Sigmoid colon (tissue), 7 donors: ENCODE measurements around the gene GTF3C5. TPM values are rescaled to one million over a fixed set of nuclear protein-coding genes. Genes with fewer than 3 reads are reported as not detected.

Experiments
- DNase-seq: peaks from one replicate; pipeline ENCODE4 v3.0.0-alpha.2; 2019
- H3K27ac ChIP-seq, 4 donors: fragments of 200-600 bp; sonication (generic); one replicate each; pipeline ENCODE4 v1.5.1; 2016 to 2019; ENCODE audit warnings: mild to moderate bottlenecking in 1 of 4
- H3K27me3 ChIP-seq, 3 donors: fragments of 200-600 bp; sonication (generic); one replicate each; pipeline ENCODE4 v1.5.1; 2019; ENCODE audit warnings: mild to moderate bottlenecking in 1 of 3
- H3K36me3 ChIP-seq, 4 donors: fragments of 200-600 bp; sonication (generic); one replicate each; pipeline ENCODE4 v1.5.1; 2016 to 2019
- H3K4me1 ChIP-seq, 4 donors: fragments of 200-600 bp; sonication (generic); one replicate each; pipeline ENCODE4 v1.5.1; 2017 to 2019
- H3K4me3 ChIP-seq, 4 donors: fragments of 200-600 bp; sonication (generic); one replicate each; pipeline ENCODE4 v1.5.1; 2017 to 2019; ENCODE audit warnings: mild to moderate bottlenecking in 2 of 4, moderate library complexity in 1 of 4
- H3K9me3 ChIP-seq, 4 donors: fragments of 200-600 bp in 3 of 4; sonication (generic) in 3 of 4; one replicate each; pipeline versions ENCODE4 v1.5.1 to v1.6.1; 2013 to 2019
- EP300 ChIP-seq, 4 donors: sonication (generic); formaldehyde crosslinking; IDR thresholded peaks; one replicate each; pipeline ENCODE4 v1.6.1; 2017; ENCODE audit warnings: antibody characterized with exemption in 4 of 4
- POLR2A ChIP-seq, 2 donors: fragments of 450-650 bp; IDR thresholded peaks; one replicate each; pipeline ENCODE4 v1.6.1; 2016; ENCODE audit warnings: antibody characterized with exemption in 2 of 2, mild to moderate bottlenecking in 2 of 2, moderate library complexity in 2 of 2
- POLR2AphosphoS5 ChIP-seq, 4 donors: sonication (generic); formaldehyde crosslinking; IDR thresholded peaks; one replicate each; pipeline ENCODE4 v1.6.1; 2017; ENCODE audit warnings: antibody characterized with exemption in 4 of 4
- WGBS, 2 donors: extraction: QIAGEN DNeasy Blood & Tissue Kit; methylation state at CpG; one replicate each; pipeline ENCODE4 v1.1.7; 2013; 5-methylcytosine and 5-hydroxymethylcytosine counted together
- intact Hi-C: fragments of 100-400 bp; cut with DNase I; formaldehyde crosslinking; loops from one replicate; pipeline ENCODE4 v1.15.1; 2023
- polyA plus RNA-seq, 3 donors: library from polyadenylated mRNA; stranded (reverse); fragments of 200-250 nt; gene quantifications; one replicate each; pipeline ENCODE4 v1.2.3, GENCODE V29; 2013
- total RNA-seq, 4 donors: library from RNA; depleted of rRNA; stranded (reverse); fragments of >200 nt; gene quantifications; one replicate each; pipeline ENCODE4 v1.1.0, GENCODE V29; 2016
- TF ChIP-seq, protein P1 (sequence below), 4 experiments: fragments of 450-650 bp in 3 of 4; fragments of 200-600 bp in 1 of 4; IDR thresholded peaks; one replicate each; pipeline ENCODE4 v1.5.1; 2016 to 2019; ENCODE audit warnings: antibody characterized with exemption in 4 of 4, mild to moderate bottlenecking in 3 of 4, moderate library complexity in 2 of 4
- donor health status: healthy with polysubstance abuse.
- donor health status: Bipolar disorder and iron deficiency.
- donor health status: healthy.

Gene GTF3C5
- total and polyA plus RNA-seq, 7 donors: 25.8 to 52.7 (median 47.1) TPM

DNA sequence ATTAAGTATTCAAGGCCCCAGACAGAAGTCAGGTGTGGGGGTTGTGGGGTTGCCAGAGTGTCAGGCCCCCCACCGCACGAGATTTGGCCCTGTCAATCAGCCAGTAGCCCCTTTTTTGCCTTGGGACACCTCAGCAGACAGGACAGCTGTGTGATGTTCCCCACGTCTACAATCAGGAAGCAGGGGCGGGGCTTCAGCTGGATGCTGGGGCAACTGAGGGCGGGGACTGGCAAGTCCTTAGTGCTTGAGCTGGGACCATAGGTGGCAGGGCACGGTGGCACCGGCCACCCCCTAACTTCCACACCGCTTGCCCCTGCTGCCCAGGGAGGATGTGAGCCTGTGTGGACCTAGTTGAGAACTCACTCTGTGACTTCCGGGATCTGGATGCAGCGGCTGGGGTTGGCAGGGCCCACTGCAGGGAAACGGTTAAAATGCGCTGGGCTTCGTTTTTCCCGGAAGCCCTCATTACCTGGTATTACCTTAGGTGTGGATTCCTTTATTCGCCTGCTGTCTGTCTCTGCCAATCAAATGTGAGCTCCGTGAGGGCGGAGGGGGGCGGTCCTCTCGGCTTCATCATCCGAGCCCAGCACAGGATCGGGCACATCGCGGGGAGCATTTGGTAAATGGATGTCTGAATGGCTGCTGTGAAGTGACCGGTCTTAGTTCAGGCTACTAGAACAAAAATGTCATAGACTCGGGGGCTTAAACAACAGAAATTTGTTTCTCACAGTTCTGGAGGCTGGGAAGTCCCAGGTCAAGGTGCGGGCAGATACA is 7.5 kb upstream of the GTF3C5 start:
- no peak for DNase-seq
- no peak overlapping the region for H3K27ac ChIP-seq
- intact Hi-C loops: loop anchor here (10.0 kb wide), 1 partner anchor 311 kb away; the partner anchor contains the start of gene SURF6
- WGBS, 2 donors: 45 to 74% methylated on average over 26 of the region's 26 CpGs
- no peaks in the 10 kb centered on the region for H3K36me3 ChIP-seq
- peaks cover 0 to 6% (median 2%) of the 10 kb centered on the region in 4 donors for H3K4me1 ChIP-seq
- TF ChIP-seq, protein P1, sequence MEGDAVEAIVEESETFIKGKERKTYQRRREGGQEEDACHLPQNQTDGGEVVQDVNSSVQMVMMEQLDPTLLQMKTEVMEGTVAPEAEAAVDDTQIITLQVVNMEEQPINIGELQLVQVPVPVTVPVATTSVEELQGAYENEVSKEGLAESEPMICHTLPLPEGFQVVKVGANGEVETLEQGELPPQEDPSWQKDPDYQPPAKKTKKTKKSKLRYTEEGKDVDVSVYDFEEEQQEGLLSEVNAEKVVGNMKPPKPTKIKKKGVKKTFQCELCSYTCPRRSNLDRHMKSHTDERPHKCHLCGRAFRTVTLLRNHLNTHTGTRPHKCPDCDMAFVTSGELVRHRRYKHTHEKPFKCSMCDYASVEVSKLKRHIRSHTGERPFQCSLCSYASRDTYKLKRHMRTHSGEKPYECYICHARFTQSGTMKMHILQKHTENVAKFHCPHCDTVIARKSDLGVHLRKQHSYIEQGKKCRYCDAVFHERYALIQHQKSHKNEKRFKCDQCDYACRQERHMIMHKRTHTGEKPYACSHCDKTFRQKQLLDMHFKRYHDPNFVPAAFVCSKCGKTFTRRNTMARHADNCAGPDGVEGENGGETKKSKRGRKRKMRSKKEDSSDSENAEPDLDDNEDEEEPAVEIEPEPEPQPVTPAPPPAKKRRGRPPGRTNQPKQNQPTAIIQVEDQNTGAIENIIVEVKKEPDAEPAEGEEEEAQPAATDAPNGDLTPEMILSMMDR (IDR thresholded peaks at IDR 0.05): no peak
- TF ChIP-seq POLR2A (IDR thresholded peaks at IDR 0.05) (no peak), EP300 (IDR thresholded peaks at IDR 0.05) (no peak), POLR2AphosphoS5 (IDR thresholded peaks at IDR 0.05) (no peak)
- no peak overlapping the region for H3K4me3 ChIP-seq
- no peaks in the 10 kb centered on the region for H3K9me3 ChIP-seq
- no peaks in the 10 kb centered on the region for H3K27me3 ChIP-seq

DNA sequence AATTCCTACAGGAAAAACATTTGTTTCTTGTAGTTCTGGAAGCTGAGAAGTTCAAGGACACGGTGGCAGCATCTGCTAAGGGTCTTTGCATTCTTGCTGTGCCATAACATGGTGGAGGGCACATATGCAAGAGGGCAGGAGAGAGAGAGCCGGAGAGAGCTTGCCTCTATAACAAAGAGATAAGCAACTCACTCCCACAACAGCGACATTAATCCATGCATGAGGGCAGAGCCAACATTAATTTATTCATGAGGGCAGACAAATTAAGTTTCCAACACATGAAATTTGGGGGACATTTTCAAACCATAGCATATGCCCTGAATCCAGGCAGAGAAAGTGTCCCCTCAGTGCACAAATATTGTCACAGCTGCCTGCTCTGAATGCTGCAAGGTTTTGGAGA is 4.4 kb upstream of the GTF3C5 start:
- Histone ChIP-seq H3K4me1 (peaks cover 0 to 18% (median 16%) of the 10 kb centered on the region in 4 donors), H3K27me3 (no peaks in the 10 kb centered on the region), H3K36me3 (no peaks in the 10 kb centered on the region), H3K9me3 (no peaks in the 10 kb centered on the region), H3K27ac (no peak overlapping the region), H3K4me3 (no peak overlapping the region)
- WGBS, 2 donors: 62 to 72% methylated on average over 3 of the region's 3 CpGs
- intact Hi-C loops: loop anchor here (10.0 kb wide), 1 partner anchor 308 kb away; the partner anchor contains the start of gene SURF6
- TF ChIP-seq EP300 (IDR thresholded peaks at IDR 0.05) (no peak), POLR2A (IDR thresholded peaks at IDR 0.05) (no peak), POLR2AphosphoS5 (IDR thresholded peaks at IDR 0.05) (no peak)
- TF ChIP-seq, protein P1 (IDR thresholded peaks at IDR 0.05): no peak
- DNase-seq: no peak

GRCh38 chr9:133027134-133027533 is 3.7 kb upstream of the GTF3C5 start:
- no peak for TF ChIP-seq POLR2A (IDR thresholded peaks at IDR 0.05)
- no peak for TF ChIP-seq EP300 (IDR thresholded peaks at IDR 0.05)
- TF ChIP-seq, protein P1 (IDR thresholded peaks at IDR 0.05): no peak
- no peak for TF ChIP-seq POLR2AphosphoS5 (IDR thresholded peaks at IDR 0.05)
- intact Hi-C loops: loop anchor here (10.0 kb wide), 1 partner anchor 308 kb away; the partner anchor contains the start of gene SURF6

DNA sequence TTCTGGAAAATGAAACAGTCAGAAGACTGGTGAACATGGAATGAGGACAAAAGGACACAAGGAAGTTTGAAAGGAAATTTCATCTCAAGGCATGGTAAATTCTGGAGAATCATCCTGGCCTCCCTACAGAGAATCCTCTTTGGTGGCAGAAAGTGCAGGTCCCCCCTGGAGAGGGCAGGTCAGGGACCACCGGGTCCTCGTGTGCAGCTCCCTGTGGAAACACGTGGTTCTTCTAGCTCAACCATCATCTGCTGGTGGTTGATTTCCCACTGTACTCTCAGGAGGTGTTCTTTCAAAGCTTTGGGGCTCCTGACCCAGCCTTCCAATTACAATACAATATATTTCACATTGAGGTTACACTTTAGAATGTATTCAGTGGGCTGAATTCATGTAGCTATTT is 2.6 kb upstream of the GTF3C5 start:
- intact Hi-C loops: loop anchor here (10.0 kb wide), 1 partner anchor 307 kb away; the partner anchor contains the start of gene SURF6

More at GRCh38 chr9:133027134-133027533, 3.7 kb upstream of the GTF3C5 start:
- Histone ChIP-seq H3K4me3 (no peak overlapping the region), H3K27me3 (no peaks in the 10 kb centered on the region), H3K36me3 (no peaks in the 10 kb centered on the region), H3K9me3 (no peaks in the 10 kb centered on the region), H3K27ac (no peak overlapping the region), H3K4me1 (peaks cover 0 to 24% (median 23%) of the 10 kb centered on the region in 4 donors)
- no peak for DNase-seq
- WGBS, 2 donors: 39 to 53% methylated on average over 5 of the region's 5 CpGs

More for the DNA sequence above, 2.6 kb upstream of the GTF3C5 start:
- H3K4me3 ChIP-seq: no peak overlapping the region
- H3K4me1 ChIP-seq: peaks cover 0 to 33% (median 30%) of the 10 kb centered on the region in 4 donors
- 87 to 92% methylated on average over 3 of the region's 3 CpGs for WGBS, 2 donors
- no peaks in the 10 kb centered on the region for H3K9me3 ChIP-seq
- H3K27ac ChIP-seq: no peak overlapping the region
- no peaks in the 10 kb centered on the region for H3K27me3 ChIP-seq
- TF ChIP-seq EP300 (IDR thresholded peaks at IDR 0.05) (no peak), POLR2AphosphoS5 (IDR thresholded peaks at IDR 0.05) (no peak), POLR2A (IDR thresholded peaks at IDR 0.05) (no peak)
- TF ChIP-seq, protein P1 (IDR thresholded peaks at IDR 0.05): no peak
- DNase-seq: no peak
- H3K36me3 ChIP-seq: peaks cover 0 to under 1% (median 0%) of the 10 kb centered on the region in 4 donors
